ENCODE data around the gene MTHFD2L.
A peak's percentile ranks its signal among the peaks of the same experiment; 100 is the strongest.

MTHFD2L gene

DNA sequence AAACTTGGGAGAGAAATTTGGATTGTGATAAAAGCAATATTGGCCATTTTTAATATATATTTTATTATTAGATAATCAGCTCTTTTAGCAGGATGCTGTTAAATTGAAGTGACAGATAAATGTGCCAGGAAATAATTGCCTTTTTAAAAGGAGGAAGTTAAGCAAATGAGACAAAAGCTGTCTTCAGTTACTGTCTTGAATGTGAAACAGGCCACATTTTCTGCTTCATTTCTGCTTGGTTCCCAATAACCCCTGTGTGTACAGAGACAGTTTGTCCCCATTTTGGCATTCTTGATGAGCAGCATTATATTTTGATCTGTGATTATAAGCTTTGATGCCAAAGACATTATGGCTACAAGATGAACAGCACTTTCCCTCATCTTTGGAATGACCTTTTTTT lies 151.3 kb downstream of the MTHFD2L start:
- Mint-ChIP-seq H3K4me1 (no peaks in the 10 kb centered on the region), H3K27me3 (ENCODE audit: low read depth) (no peaks in the 10 kb centered on the region), H3K36me3 (ENCODE audit: low read depth) (no peaks in the 10 kb centered on the region), H3K4me3 (no peak overlapping the region), H3K27ac (no peak overlapping the region), H3K9me3 (no peaks in the 10 kb centered on the region)
- TF ChIP-seq, protein P1, sequence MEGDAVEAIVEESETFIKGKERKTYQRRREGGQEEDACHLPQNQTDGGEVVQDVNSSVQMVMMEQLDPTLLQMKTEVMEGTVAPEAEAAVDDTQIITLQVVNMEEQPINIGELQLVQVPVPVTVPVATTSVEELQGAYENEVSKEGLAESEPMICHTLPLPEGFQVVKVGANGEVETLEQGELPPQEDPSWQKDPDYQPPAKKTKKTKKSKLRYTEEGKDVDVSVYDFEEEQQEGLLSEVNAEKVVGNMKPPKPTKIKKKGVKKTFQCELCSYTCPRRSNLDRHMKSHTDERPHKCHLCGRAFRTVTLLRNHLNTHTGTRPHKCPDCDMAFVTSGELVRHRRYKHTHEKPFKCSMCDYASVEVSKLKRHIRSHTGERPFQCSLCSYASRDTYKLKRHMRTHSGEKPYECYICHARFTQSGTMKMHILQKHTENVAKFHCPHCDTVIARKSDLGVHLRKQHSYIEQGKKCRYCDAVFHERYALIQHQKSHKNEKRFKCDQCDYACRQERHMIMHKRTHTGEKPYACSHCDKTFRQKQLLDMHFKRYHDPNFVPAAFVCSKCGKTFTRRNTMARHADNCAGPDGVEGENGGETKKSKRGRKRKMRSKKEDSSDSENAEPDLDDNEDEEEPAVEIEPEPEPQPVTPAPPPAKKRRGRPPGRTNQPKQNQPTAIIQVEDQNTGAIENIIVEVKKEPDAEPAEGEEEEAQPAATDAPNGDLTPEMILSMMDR (IDR thresholded peaks at IDR 0.05; ENCODE audit: unreplicated experiment in 3 of 3): no peak

- H3K9me3 Mint-ChIP-seq: no peaks in the 10 kb centered on the region
- TF ChIP-seq, protein P1 (IDR thresholded peaks at IDR 0.05; ENCODE audit: unreplicated experiment in 3 of 3): peak; percentile 70 to 81 (median 74)
- H3K4me3 Mint-ChIP-seq: no peak overlapping the region
- no peaks in the 10 kb centered on the region for H3K36me3 Mint-ChIP-seq (ENCODE audit: low read depth)
- H3K4me1 Mint-ChIP-seq: no peaks in the 10 kb centered on the region
- H3K27me3 Mint-ChIP-seq (ENCODE audit: low read depth): no peaks in the 10 kb centered on the region
- H3K27ac Mint-ChIP-seq: no peak overlapping the region
Measured at GRCh38 chr4:74311696-74312313, 153.9 kb downstream of the MTHFD2L start.

GRCh38 chr4:74314329-74314728 lies 156.4 kb downstream of the MTHFD2L start:
- H3K36me3 Mint-ChIP-seq (ENCODE audit: low read depth): no peaks in the 10 kb centered on the region
- no peak overlapping the region for H3K4me3 Mint-ChIP-seq
- H3K4me1 Mint-ChIP-seq: no peaks in the 10 kb centered on the region
- no peak overlapping the region for H3K27ac Mint-ChIP-seq
- no peaks in the 10 kb centered on the region for H3K27me3 Mint-ChIP-seq (ENCODE audit: low read depth)
- TF ChIP-seq, protein P1 (IDR thresholded peaks at IDR 0.05; ENCODE audit: unreplicated experiment in 3 of 3): no peak
- H3K9me3 Mint-ChIP-seq: no peaks in the 10 kb centered on the region

DNA sequence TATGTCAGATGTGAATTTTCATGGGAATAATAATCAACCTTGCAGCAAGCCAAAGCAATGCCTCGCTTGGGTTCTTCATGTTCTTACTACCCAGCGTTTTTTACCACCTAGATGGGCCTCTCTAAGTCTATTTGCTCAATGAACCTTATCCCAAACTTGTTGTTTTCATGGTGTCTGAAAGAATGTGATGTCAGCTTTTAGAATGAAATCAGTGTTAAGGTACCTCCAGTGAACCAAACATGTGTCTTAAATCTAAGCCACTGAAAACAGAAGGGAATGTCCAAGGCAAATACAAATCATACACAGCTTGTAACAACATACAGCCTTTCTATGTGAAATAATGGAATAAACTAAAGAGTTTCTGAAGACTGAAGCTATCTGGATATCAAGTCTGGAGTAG lies 157.0 kb downstream of the MTHFD2L start:
- Mint-ChIP-seq H3K36me3 (ENCODE audit: low read depth) (no peaks in the 10 kb centered on the region), H3K27me3 (ENCODE audit: low read depth) (no peaks in the 10 kb centered on the region), H3K4me3 (no peak overlapping the region), H3K9me3 (no peaks in the 10 kb centered on the region), H3K4me1 (no peaks in the 10 kb centered on the region), H3K27ac (no peak overlapping the region)
- TF ChIP-seq, protein P1 (IDR thresholded peaks at IDR 0.05; ENCODE audit: unreplicated experiment in 3 of 3): no peak

- no peaks in the 10 kb centered on the region for H3K4me1 Mint-ChIP-seq
- no peaks in the 10 kb centered on the region for H3K36me3 Mint-ChIP-seq (ENCODE audit: low read depth)
- H3K9me3 Mint-ChIP-seq: no peaks in the 10 kb centered on the region
- H3K27ac Mint-ChIP-seq: no peak overlapping the region
- H3K27me3 Mint-ChIP-seq (ENCODE audit: low read depth): no peaks in the 10 kb centered on the region
- TF ChIP-seq, protein P1 (IDR thresholded peaks at IDR 0.05; ENCODE audit: unreplicated experiment in 3 of 3): no peak
- no peak overlapping the region for H3K4me3 Mint-ChIP-seq
Measured at GRCh38 chr4:74315376-74315775, 157.5 kb downstream of the MTHFD2L start.

DNA sequence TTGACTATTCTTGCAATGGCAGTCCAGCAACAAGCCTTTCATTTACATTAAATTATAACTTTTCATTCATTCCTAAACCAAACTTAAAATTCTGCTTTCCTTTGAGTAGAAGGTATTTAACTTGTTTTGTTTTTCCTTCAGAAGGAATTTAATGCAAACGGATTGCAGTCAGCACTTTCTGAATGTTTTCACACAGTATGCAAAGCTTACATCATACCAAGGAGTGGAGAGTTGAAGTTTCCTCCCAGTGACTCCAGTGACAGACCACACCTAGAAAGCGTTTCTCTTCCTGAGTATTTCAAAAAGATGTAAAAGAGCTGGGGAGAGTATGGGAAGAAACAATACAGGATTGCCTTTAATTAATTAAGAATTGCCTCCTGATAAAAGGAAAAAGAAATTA lies 158.5 kb downstream of the MTHFD2L start:
- H3K4me3 Mint-ChIP-seq: no peak overlapping the region
- H3K9me3 Mint-ChIP-seq: no peaks in the 10 kb centered on the region
- no peaks in the 10 kb centered on the region for H3K4me1 Mint-ChIP-seq
- H3K27me3 Mint-ChIP-seq (ENCODE audit: low read depth): no peaks in the 10 kb centered on the region
- TF ChIP-seq, protein P1 (IDR thresholded peaks at IDR 0.05; ENCODE audit: unreplicated experiment in 3 of 3): no peak
- H3K27ac Mint-ChIP-seq: no peak overlapping the region
- no peaks in the 10 kb centered on the region for H3K36me3 Mint-ChIP-seq (ENCODE audit: low read depth)
